B cell (primary cell): Measurements from ENCODE around the gene NLRX1. TPM values are rescaled to one million over a fixed set of nuclear protein-coding genes. Genes with fewer than 3 reads are reported as not detected.

Experiments used
- ATAC-seq: fragments of 200-7000 bp; cut with Tn5 transposase; one replicate; pipeline ENCODE4 v1.10.0; 2021; ENCODE audit warnings: low read depth, mild to moderate bottlenecking, moderate number of reproducible peaks, moderate library complexity
- CTCF ChIA-PET: fragments of 350-600 bp; sonication (Branson Sonifier 250); formaldehyde crosslinking; loops from one replicate; lab custom pipeline; 2021; ENCODE audit warnings: antibody characterized with exemption, inconsistent platforms; lab: Charles Lee
- POLR2A ChIA-PET: fragments of 350-600 bp; sonication (Branson Sonifier 250); formaldehyde crosslinking; loops from one replicate; lab custom pipeline; 2021; ENCODE audit warnings: antibody characterized with exemption; lab: Charles Lee
- DNase-seq: peaks from one replicate; pipeline ENCODE4 v3.0.0; 2013
- H2AFZ ChIP-seq: 2 replicates; pipeline ENCODE4 v1.6.1; 2012; ENCODE audit warnings: mild to moderate bottlenecking, low read depth, low read length; ENCODE audit not compliant: insufficient read depth, poor library complexity, severe bottlenecking
- H3K27ac ChIP-seq, 2 donors: 1 replicate in 1 of 2; 2 replicates in 1 of 2; pipeline ENCODE4 v1.5.1; 2012 to 2013; ENCODE audit warnings: low read length in 2 of 2, mild to moderate bottlenecking in 2 of 2, moderate library complexity in 1 of 2
- H3K27me3 ChIP-seq, 4 experiments: fragments of 200-600 bp in 1 of 4; sonication (generic) in 1 of 4; replicated peaks in 1 of 4; 1 replicate in 2 of 4; 2 replicates in 2 of 4; pipeline versions ENCODE4 v1.6.1 to v1.7.0; 2013 to 2016; ENCODE audit warnings: low read length in 3 of 4, mild to moderate bottlenecking in 2 of 4, mixed read lengths in 1 of 4, moderate library complexity in 1 of 4; ENCODE audit not compliant: insufficient read depth in 4 of 4, control insufficient read depth in 3 of 4; ENCODE audit errors: control extremely low read depth in 1 of 4
- H3K36me3 ChIP-seq, 2 experiments: replicated peaks in 1 of 2; 1 replicate in 1 of 2; 2 replicates in 1 of 2; pipeline versions ENCODE4 v1.6.1 to v1.7.1; 2013; ENCODE audit warnings: low read length in 1 of 2; ENCODE audit not compliant: insufficient read depth in 2 of 2, control insufficient read depth in 1 of 2; ENCODE audit errors: control extremely low read depth in 1 of 2, extremely low read depth in 1 of 2
- H3K4me1 ChIP-seq, 2 donors: fragments of 200-600 bp in 1 of 2; sonication (generic) in 1 of 2; 1 replicate in 1 of 2; 2 replicates in 1 of 2; pipeline versions ENCODE4 v1.5.1 to v1.6.1; 2013 to 2017; ENCODE audit warnings: low read length in 2 of 2; ENCODE audit not compliant: control insufficient read depth in 2 of 2, insufficient read depth in 2 of 2
- H3K4me2 ChIP-seq: replicated peaks from 2 replicates; pipeline ENCODE3; 2012; ENCODE audit warnings: mild to moderate bottlenecking, low read depth, low read length; ENCODE audit not compliant: poor library complexity, severe bottlenecking
- H3K4me3 ChIP-seq, 5 experiments: fragments of 200-600 bp in 1 of 5; sonication (generic) in 1 of 5; 1 replicate in 3 of 5; 2 replicates in 2 of 5; pipeline versions ENCODE4 v1.5.1 to v1.7.0; 2011 to 2016; ENCODE audit warnings: low read length in 4 of 5, mild to moderate bottlenecking in 4 of 5, low read depth in 2 of 5, control low read depth in 1 of 5, moderate library complexity in 1 of 5; ENCODE audit not compliant: insufficient read depth in 1 of 5; ENCODE audit errors: control extremely low read depth in 1 of 5, extremely low read depth in 1 of 5
- H3K79me2 ChIP-seq: fragments of 200-600 bp; sonication (generic); one replicate; pipeline ENCODE4 v1.6.0; 2016; ENCODE audit warnings: low read length; ENCODE audit not compliant: control insufficient read depth, insufficient read depth
- H3K9ac ChIP-seq: fragments of 200-600 bp; sonication (generic); 2 replicates; pipeline ENCODE4 v1.6.1; 2017; ENCODE audit warnings: mild to moderate bottlenecking, low read length, moderate library complexity
- H3K9me3 ChIP-seq, 3 donors: one replicate each; pipeline versions ENCODE4 v1.6.1 to v1.7.1; 2013; ENCODE audit warnings: low read length in 2 of 3; ENCODE audit not compliant: control insufficient read depth in 2 of 3, insufficient read depth in 1 of 3; ENCODE audit errors: control extremely low read depth in 1 of 3
- H4K20me1 ChIP-seq: 2 replicates; pipeline ENCODE4 v1.6.0; 2012; ENCODE audit warnings: mild to moderate bottlenecking, low read length; ENCODE audit not compliant: insufficient read depth, control insufficient read depth, poor library complexity, severe bottlenecking
- H3K27ac Mint-ChIP-seq: one replicate; pipeline ENCODE4 v1.8.0; 2021; ENCODE audit warnings: mixed read lengths
- H3K27me3 Mint-ChIP-seq: one replicate; pipeline ENCODE4 v1.8.0; 2021; ENCODE audit warnings: mixed read lengths
- H3K4me1 Mint-ChIP-seq: one replicate; pipeline ENCODE4 v1.8.0; 2021; ENCODE audit warnings: mixed read lengths
- H3K4me3 Mint-ChIP-seq: one replicate; pipeline ENCODE4 v1.8.0; 2021; ENCODE audit warnings: mixed read lengths
- H3K9me3 Mint-ChIP-seq: one replicate; pipeline ENCODE4 v1.8.0; 2022; ENCODE audit warnings: mixed read lengths; ENCODE audit not compliant: insufficient read depth
- EZH2 ChIP-seq: IDR thresholded peaks from 2 replicates; pipeline ENCODE4 v1.6.1; 2012; ENCODE audit warnings: borderline replicate concordance, low read depth, mild to moderate bottlenecking, moderate library complexity, low read length; ENCODE audit not compliant: insufficient read depth, poor library complexity, severe bottlenecking
- WGBS: methylation state at CpG from one replicate; pipeline ENCODE4 v1.1.5; 2013; ENCODE audit warnings: missing lambda C conversion rate; ENCODE audit not compliant: insufficient coverage; 5-methylcytosine and 5-hydroxymethylcytosine counted together
- intact Hi-C: fragments of 100-400 bp; cut with micrococcal nuclease; formaldehyde crosslinking; loops from one replicate; pipeline ENCODE4 v1.10.0; 2022
- polyA minus RNA-seq: library from RNA; depleted of rRNA, polyadenylated mRNA; stranded (reverse); fragments of >200 nt; gene quantifications from 2 replicates; pipeline ENCODE4 v1.2.3, GENCODE V29; 2012
- polyA plus RNA-seq: library from polyadenylated mRNA; depleted of rRNA; stranded (reverse); fragments of >200 nt; gene quantifications from 2 replicates; pipeline ENCODE4 v1.2.3, GENCODE V29; 2012
- total RNA-seq, 2 donors: library from RNA; stranded (reverse); fragments of 120-200 nt in 1 of 2; gene quantifications; 1 replicate in 1 of 2; 2 replicates in 1 of 2; pipeline versions ENCODE4 v1.2.3 to v1.2.4, GENCODE V29; 2013 to 2022
- TF ChIP-seq, protein P1 (sequence below): fragments of 200-600 bp; IDR thresholded peaks from one replicate; pipeline ENCODE4 v1.8.0; 2022; ENCODE audit warnings: antibody characterized with exemption, mild to moderate bottlenecking

The NLRX1 gene, protein sequence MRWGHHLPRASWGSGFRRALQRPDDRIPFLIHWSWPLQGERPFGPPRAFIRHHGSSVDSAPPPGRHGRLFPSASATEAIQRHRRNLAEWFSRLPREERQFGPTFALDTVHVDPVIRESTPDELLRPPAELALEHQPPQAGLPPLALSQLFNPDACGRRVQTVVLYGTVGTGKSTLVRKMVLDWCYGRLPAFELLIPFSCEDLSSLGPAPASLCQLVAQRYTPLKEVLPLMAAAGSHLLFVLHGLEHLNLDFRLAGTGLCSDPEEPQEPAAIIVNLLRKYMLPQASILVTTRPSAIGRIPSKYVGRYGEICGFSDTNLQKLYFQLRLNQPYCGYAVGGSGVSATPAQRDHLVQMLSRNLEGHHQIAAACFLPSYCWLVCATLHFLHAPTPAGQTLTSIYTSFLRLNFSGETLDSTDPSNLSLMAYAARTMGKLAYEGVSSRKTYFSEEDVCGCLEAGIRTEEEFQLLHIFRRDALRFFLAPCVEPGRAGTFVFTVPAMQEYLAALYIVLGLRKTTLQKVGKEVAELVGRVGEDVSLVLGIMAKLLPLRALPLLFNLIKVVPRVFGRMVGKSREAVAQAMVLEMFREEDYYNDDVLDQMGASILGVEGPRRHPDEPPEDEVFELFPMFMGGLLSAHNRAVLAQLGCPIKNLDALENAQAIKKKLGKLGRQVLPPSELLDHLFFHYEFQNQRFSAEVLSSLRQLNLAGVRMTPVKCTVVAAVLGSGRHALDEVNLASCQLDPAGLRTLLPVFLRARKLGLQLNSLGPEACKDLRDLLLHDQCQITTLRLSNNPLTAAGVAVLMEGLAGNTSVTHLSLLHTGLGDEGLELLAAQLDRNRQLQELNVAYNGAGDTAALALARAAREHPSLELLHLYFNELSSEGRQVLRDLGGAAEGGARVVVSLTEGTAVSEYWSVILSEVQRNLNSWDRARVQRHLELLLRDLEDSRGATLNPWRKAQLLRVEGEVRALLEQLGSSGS
- total RNA-seq (9.6 and 10.4 TPM in 2 replicates), polyA plus RNA-seq (4.5 and 6.3 TPM in 2 replicates), polyA minus RNA-seq (12.0 and 12.5 TPM in 2 replicates)
- total RNA-seq (2013), result 3.6 TPM

DNA sequence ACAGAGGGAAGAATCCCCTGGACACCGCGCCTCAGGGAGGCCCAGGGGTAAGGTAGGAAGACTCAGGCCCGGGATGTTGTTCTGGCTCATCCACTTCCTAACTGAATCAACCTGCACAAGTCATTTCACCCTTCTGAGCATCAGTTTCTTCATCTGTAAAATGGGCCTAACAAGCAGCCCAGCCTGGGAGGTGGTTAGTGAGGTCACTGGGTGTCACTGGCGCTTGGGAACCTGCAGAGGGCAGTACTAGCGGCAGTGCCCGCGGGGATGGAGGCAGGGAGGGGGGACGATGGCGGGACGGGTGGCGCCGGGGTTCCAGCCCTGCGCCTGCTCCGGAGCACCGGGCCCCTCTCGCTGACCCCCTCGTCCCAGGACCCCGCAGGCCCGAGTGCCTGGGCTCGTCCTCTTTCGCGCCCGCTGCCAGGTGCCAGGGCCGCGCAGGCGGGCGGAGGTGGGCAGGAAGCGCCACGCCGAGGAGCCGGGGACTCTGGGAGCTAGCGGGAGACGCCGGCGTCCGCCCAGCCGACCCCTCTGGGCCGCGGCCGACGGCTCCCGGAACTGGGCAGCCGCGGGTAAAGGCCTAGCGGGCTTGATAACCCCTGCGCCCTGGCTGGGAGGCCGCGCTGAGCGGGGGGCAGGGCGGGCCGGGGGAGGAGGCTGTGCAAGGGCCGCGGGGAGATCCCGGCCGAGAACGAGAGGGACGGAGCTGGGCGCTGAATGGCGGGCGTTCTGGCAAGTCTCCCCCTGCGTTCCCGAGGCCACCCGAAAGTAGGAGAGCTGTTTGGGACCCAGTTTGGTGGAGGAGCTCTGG, at the start of gene NLRX1:
Gene NLRX1 (plus strand): TSS at position 255 of the 811 bp plus-strand sequence. CDS start 2,679 bp downstream, outside the sequence.
- H3K9me3 Mint-ChIP-seq, result no peaks in the 10 kb centered on the region
- H3K4me3 ChIP-seq, result peak within 1 kb of the TSS; percentile 56 to 80 (median 68)
- H3K4me1 Mint-ChIP-seq, result peaks cover 4% of the 10 kb centered on the region
- H3K4me1 ChIP-seq, result peaks cover 5 to 12% of the 10 kb centered on the region in 2 donors
- peak within 1 kb of the TSS; percentile 92 for H3K4me3 Mint-ChIP-seq
- H3K36me3 ChIP-seq, result no peaks in the 10 kb centered on the region
- peak within 1 kb of the TSS; percentile 81 for H3K27ac Mint-ChIP-seq
- ATAC-seq (peak; percentile 96), DNase-seq (peak; percentile 88)
- peak within 1 kb of the TSS; percentile 10 to 65 for H3K27ac ChIP-seq
- CTCF ChIA-PET, result interaction anchor here (0.7 to 2.1 kb wide), 20 partner anchors 9 to 170 kb away, joined by 3 to 25 read pairs (median 4); partner anchors contain the start of genes ABCG4, CBL, DPAGT1 and NHERF4
- H3K4me2 ChIP-seq, result peak within 1 kb of the TSS; percentile 87
- no peaks in the 10 kb centered on the region for H3K27me3 Mint-ChIP-seq
- no peaks in the 10 kb centered on the region for H3K9me3 ChIP-seq
- no peaks in the 10 kb centered on the region for H3K27me3 ChIP-seq
- POLR2A ChIA-PET, result interaction anchor here (1.1 kb wide), 1 partner anchor 47 kb away, joined by 3 read pairs; the partner anchor contains the start of gene HINFP
- H3K9ac ChIP-seq, result peak within 1 kb of the TSS; percentile 80
- H3K79me2 ChIP-seq, result no peaks in the 10 kb centered on the region
- TF ChIP-seq, protein P1, sequence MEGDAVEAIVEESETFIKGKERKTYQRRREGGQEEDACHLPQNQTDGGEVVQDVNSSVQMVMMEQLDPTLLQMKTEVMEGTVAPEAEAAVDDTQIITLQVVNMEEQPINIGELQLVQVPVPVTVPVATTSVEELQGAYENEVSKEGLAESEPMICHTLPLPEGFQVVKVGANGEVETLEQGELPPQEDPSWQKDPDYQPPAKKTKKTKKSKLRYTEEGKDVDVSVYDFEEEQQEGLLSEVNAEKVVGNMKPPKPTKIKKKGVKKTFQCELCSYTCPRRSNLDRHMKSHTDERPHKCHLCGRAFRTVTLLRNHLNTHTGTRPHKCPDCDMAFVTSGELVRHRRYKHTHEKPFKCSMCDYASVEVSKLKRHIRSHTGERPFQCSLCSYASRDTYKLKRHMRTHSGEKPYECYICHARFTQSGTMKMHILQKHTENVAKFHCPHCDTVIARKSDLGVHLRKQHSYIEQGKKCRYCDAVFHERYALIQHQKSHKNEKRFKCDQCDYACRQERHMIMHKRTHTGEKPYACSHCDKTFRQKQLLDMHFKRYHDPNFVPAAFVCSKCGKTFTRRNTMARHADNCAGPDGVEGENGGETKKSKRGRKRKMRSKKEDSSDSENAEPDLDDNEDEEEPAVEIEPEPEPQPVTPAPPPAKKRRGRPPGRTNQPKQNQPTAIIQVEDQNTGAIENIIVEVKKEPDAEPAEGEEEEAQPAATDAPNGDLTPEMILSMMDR, result peak; percentile 88
- no peak for TF ChIP-seq EZH2
- intact Hi-C loops, result loop anchor here (1.0 to 2.0 kb wide), 4 partner anchors 29 to 155 kb away; partner anchors contain the start of gene CBL
- under 1% methylated on average over 60 of the region's 63 CpGs for WGBS
- peak within 1 kb of the TSS; percentile 98 for H2AFZ ChIP-seq
- H4K20me1 ChIP-seq, result no peaks in the 10 kb centered on the region
